ENCODE data around the gene DOK7.
A peak's percentile ranks its signal among the peaks of the same experiment; 100 is the strongest.

The DOK7 gene

DNA sequence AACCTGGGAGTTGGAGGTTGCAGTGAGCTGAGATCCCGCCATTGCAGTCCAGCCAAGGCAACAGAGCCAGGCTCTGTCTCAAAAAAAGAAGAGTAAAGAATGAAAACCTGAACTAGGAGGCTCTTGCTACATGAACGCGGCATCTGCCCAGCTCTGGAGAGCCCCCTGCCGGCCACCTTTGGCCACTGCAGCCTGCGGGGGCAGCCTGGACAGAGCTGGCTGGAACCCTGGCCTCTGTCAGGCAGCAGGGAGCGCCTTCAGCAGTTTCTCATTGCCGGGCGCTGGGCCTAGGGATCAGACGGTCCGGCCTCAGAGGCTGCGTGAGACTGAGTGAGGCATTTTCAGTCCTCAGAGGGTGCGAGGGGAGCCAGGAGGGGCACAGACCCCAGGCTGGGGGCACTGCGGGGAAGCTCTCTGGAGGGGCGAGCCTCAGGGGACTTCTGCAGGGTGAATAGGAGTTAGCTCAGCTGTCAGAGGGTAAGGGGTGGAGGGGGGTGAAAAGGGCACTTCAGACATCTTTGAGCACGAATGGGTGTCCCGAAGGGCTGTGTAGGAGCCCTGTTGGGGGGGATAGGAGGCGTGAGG lies 17.5 kb downstream of the DOK7 start:
- in situ Hi-C loops (cut with HindIII; ENCODE audit: low pct_ligation_motif_present, low sequenced_read_pairs) = no loop called here

GRCh38 chr4:3481113-3481531 lies 18.0 kb downstream of the DOK7 start:
- H3K36me3 ChIP-seq (replicated peaks) = no peaks in the 10 kb centered on the region
- peaks cover 30% of the 10 kb centered on the region for H3K27me3 ChIP-seq (replicated peaks)
- H3K27ac ChIP-seq = no peak overlapping the region
- no peak for TF ChIP-seq CTCF (IDR thresholded peaks at IDR 0.05; ENCODE audit: low read depth, low read length, missing control alignments)
- no peak for DNase-seq
- in situ Hi-C loops (cut with HindIII; ENCODE audit: low pct_ligation_motif_present, low sequenced_read_pairs) = no loop called here
- H3K4me3 ChIP-seq (ENCODE audit: low read depth, low read length) = no peak overlapping the region

More for the DNA sequence above, 17.5 kb downstream of the DOK7 start:
- DNase-seq = peak; percentile 80
- H3K27ac ChIP-seq = no peak overlapping the region
- H3K36me3 ChIP-seq (replicated peaks) = no peaks in the 10 kb centered on the region
- TF ChIP-seq CTCF (IDR thresholded peaks at IDR 0.05; ENCODE audit: low read depth, low read length, missing control alignments) = peak; percentile 100
- H3K4me3 ChIP-seq (ENCODE audit: low read depth, low read length) = no peak overlapping the region
- peaks cover 27% of the 10 kb centered on the region for H3K27me3 ChIP-seq (replicated peaks)

DNA sequence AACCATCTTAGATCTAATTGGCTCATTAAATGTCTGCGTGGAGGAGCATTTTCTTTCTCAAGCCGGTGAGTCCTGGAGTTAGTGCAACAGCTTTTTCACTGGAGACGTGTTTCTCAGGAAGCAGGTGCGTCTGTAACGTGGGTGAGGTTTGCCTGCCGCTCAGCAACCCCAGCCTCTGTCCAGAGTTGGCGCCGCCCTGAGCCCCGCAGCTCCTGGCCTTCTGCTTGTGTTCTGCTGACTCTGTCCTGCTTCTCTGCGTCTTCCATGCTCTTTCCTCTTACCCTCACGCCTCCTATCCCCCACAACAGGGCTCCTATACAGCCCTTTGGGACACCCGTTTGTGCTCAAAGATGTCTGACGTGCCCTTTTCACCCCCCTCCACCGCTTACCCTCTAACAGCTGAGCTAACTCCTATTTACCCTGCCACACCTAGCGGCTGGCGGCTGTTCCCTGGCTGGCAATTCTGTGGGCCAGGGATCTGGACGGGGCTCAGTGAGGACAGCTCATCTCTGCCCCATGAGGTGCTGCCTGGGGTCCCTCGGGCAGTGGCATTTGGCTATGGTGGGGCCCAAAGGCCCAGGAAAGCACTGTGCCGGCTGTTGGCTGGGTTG lies 18.8 kb downstream of the DOK7 start:
- H3K27ac ChIP-seq = no peak overlapping the region

DNA sequence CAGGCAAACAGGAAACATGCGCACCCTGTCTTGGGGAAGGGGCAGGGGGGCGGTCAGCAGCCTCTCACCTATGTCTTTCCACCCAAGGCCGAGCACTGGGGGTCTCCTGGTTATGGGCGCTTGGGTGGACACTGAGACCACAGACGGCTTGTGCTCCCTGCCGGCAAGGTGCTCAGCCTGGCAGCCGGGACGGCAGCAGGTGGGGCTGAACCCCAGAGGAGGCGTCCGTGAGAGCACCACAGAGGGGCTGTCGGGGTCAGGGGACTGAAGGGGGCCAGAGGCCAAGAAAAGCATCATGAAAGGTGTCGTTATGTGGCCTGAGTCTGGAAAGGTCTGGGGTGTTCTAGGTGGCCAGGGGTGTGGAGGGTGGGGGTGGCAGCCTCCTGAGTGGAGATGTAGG lies 19.6 kb downstream of the DOK7 start:
- Histone ChIP-seq H3K27me3 (replicated peaks) (peaks cover 28% of the 10 kb centered on the region), H3K36me3 (replicated peaks) (no peaks in the 10 kb centered on the region), H3K27ac (no peak overlapping the region), H3K4me3 (ENCODE audit: low read depth, low read length) (no peak overlapping the region)
- TF ChIP-seq CTCF (IDR thresholded peaks at IDR 0.05; ENCODE audit: low read depth, low read length, missing control alignments) = no peak
- DNase-seq = no peak
- in situ Hi-C loops (cut with HindIII; ENCODE audit: low pct_ligation_motif_present, low sequenced_read_pairs) = no loop called here

More for the DNA sequence above, 18.8 kb downstream of the DOK7 start:
- Histone ChIP-seq H3K27me3 (replicated peaks) (peaks cover 29% of the 10 kb centered on the region), H3K4me3 (ENCODE audit: low read depth, low read length) (no peak overlapping the region), H3K36me3 (replicated peaks) (no peaks in the 10 kb centered on the region)
- no peak for DNase-seq
- in situ Hi-C loops (cut with HindIII; ENCODE audit: low pct_ligation_motif_present, low sequenced_read_pairs) = no loop called here
- no peak for TF ChIP-seq CTCF (IDR thresholded peaks at IDR 0.05; ENCODE audit: low read depth, low read length, missing control alignments)

GRCh38 chr4:3483471-3483921 lies 20.4 kb downstream of the DOK7 start:
- in situ Hi-C loops (cut with HindIII; ENCODE audit: low pct_ligation_motif_present, low sequenced_read_pairs) = no loop called here
- TF ChIP-seq CTCF (IDR thresholded peaks at IDR 0.05; ENCODE audit: low read depth, low read length, missing control alignments) = no peak
- Histone ChIP-seq H3K36me3 (replicated peaks) (no peaks in the 10 kb centered on the region), H3K27me3 (replicated peaks) (peaks cover 28% of the 10 kb centered on the region), H3K4me3 (ENCODE audit: low read depth, low read length) (no peak overlapping the region), H3K27ac (no peak overlapping the region)
- no peak for DNase-seq

Data from brain microvascular endothelial cell (primary cell).